GM12891 (cell line): ENCODE measurements around the gene RTL10.

ENCODE experiments used
- DNase-seq: peaks from one replicate; pipeline ENCODE4 v3.0.0; 2011; ENCODE audit warnings: low spot score; ENCODE audit not compliant: insufficient read length
- FAIRE-seq: peaks from 2 replicates; lab custom pipeline; 2011; peaks lifted over from hg19 to GRCh38; lab: Jason Lieb, UNC
- PAX5 ChIP-seq: IDR thresholded peaks from 2 replicates; pipeline ENCODE4 v1.6.1; 2011; ENCODE audit warnings: low read length, moderate library complexity, mild to moderate bottlenecking; ENCODE audit not compliant: insufficient read depth, severe bottlenecking
- POLR2A ChIP-seq: IDR thresholded peaks from 2 replicates; pipeline ENCODE4 v1.6.1; 2011; ENCODE audit warnings: low read depth, low read length, control low read depth
- POLR2AphosphoS5 ChIP-seq: IDR thresholded peaks from 2 replicates; pipeline ENCODE4 v1.6.1; 2011; ENCODE audit warnings: low read depth, low read length, control low read depth
- POU2F2 ChIP-seq: IDR thresholded peaks from 2 replicates; pipeline ENCODE4 v1.6.1; 2011; ENCODE audit warnings: low read depth, mild to moderate bottlenecking, control low read depth, low read length, moderate library complexity
- SPI1 ChIP-seq: IDR thresholded peaks from 2 replicates; pipeline ENCODE4 v1.6.1; 2011; ENCODE audit warnings: low read depth, low read length, control low read depth
- TAF1 ChIP-seq: IDR thresholded peaks from 2 replicates; pipeline ENCODE4 v1.6.1; 2011; ENCODE audit warnings: low read depth, low read length, control low read depth

Gene RTL10

DNA sequence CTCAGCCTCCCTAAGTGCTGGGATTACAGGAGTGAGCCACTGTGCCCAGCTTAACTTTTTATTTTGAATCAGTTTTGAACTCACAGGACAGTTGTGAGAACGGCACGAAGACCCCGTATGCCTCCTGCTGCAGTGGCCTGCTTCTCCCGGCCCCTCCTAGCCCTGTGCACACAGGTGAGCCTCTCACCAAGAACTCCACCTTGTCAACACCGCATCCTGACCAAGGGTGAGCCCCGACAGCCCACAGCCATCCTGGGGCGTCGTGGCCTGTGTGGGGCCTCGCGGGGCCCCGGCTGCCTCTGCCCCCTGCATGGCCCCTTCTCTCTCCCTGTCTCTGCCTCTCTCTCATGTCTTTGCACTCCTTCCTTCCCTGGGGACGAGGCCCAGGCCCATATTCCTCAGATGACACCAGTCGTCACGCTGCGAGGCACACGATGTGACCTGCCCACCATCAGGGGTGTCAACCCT, 38.8 kb downstream of the RTL10 start:
- DNase-seq (no peak), FAIRE-seq (no peak)
- TF ChIP-seq POLR2AphosphoS5, result no peak

- TF ChIP-seq POU2F2, result no peak
- no peak for TF ChIP-seq TAF1
- no peak for TF ChIP-seq POLR2A
- no peak for TF ChIP-seq PAX5
- no peak for TF ChIP-seq POLR2AphosphoS5
- TF ChIP-seq SPI1, result no peak
- no peak for FAIRE-seq
- DNase-seq, result no peak
Measured at GRCh38 chr22:19815093-19815822, 39.4 kb downstream of the RTL10 start.

GRCh38 chr22:19814428-19814827, 40.2 kb downstream of the RTL10 start:
- no peak for FAIRE-seq
- no peak for DNase-seq
- TF ChIP-seq POU2F2 (no peak), POLR2A (no peak), PAX5 (no peak), POLR2AphosphoS5 (no peak), TAF1 (no peak)

DNA sequence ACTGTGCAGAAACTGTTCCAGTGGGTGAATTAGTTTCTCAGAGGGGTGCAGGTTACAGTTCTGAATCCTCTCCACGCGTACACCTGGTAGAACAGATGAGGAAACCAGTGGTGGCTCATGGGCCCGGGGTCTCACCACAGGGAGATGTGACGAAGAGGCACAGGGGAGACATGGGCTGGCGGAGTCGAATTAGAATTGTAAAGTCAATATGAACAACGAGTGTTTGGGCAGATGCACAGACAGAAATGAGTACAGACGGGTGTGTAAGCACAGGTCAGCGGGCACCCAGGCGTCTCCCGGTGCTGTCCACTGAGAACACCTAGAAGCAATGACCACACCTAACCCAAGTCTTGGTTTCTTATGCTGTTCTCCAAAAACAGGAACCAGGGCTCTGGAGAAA, 41.8 kb downstream of the RTL10 start:
- no peak for TF ChIP-seq SPI1
- no peak for TF ChIP-seq POLR2A
- TF ChIP-seq TAF1, result no peak
- no peak for TF ChIP-seq PAX5
- no peak for FAIRE-seq
- DNase-seq, result no peak

DNA sequence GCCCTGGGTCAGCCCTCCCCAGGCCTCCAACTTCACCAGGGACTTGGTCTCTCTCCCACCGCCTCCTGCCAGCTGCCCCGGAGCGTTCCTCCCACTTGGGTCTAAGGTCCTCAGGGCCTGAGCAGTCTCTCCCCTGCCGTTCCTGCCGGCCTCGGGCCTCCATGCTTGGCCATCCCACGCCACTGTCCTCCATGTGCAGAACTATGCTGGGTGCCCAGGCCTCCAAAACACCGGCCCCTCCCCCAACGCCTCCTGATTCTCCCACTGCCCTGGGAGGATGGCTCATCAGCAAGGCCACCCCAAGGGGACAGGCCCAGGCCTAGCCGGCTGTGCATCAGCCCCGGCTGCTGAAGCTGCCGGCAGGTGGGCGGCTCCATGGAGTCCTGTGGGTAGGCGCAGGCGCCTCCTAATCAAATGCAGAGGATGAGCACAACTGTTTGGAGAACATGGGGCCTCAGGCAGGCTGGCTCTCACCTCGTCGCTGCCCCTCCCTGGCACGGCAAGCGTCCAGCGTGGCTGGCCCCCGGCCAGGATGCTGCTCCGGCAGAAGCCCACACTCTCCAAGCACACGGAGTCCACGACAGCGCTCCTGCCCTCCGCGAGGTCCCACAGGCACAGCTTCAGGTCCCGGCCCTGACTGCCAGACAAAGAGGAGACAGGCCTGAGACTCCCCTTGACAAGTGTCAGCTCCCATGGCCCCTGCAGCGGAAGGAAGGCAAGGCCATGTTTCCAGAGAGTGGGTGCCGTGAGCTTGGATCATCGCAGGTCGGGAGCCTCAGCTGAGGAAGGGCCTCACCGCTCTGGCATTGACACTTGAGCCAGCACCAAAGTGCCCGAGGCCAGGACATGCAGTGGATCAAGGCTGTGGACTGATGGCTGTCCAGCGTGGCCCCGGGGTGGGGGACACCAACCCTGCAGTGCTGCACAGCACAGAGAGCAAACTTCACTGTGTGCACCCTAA, 42.6 kb downstream of the RTL10 start:
- FAIRE-seq (no peak), DNase-seq (no peak)
- TF ChIP-seq POLR2A (no peak), SPI1 (no peak), POU2F2 (no peak), TAF1 (no peak)

GRCh38 chr22:19811211-19811621, 43.5 kb downstream of the RTL10 start:
- DNase-seq (no peak), FAIRE-seq (no peak)
- TF ChIP-seq POLR2A (no peak), SPI1 (no peak), POU2F2 (no peak), PAX5 (no peak), POLR2AphosphoS5 (no peak), TAF1 (no peak)

GRCh38 chr22:19810381-19811201, 44.1 kb downstream of the RTL10 start:
- TF ChIP-seq TAF1 (no peak), POLR2AphosphoS5 (no peak)
- FAIRE-seq (no peak), DNase-seq (no peak)

- FAIRE-seq, result no peak
- DNase-seq, result no peak
- no peak for TF ChIP-seq POLR2A
- no peak for TF ChIP-seq SPI1
- TF ChIP-seq TAF1, result no peak
- TF ChIP-seq POLR2AphosphoS5, result no peak
- no peak for TF ChIP-seq PAX5
- no peak for TF ChIP-seq POU2F2
Measured at GRCh38 chr22:19809741-19810140, 44.9 kb downstream of the RTL10 start.

- FAIRE-seq, result no peak
- TF ChIP-seq POLR2A (no peak), POU2F2 (no peak), SPI1 (no peak), PAX5 (no peak), TAF1 (no peak), POLR2AphosphoS5 (no peak)
- no peak for DNase-seq
Measured at GRCh38 chr22:19808873-19809478, 45.7 kb downstream of the RTL10 start.
